Body of pancreas (tissue), 4 donors: ENCODE results near the gene UBR4. TPM values are rescaled to one million over a fixed set of nuclear protein-coding genes. Genes with fewer than 3 reads are reported as not detected.
A peak's percentile ranks its signal among the peaks of the same experiment; 100 is the strongest.

Experiments
- ATAC-seq: fragments of 150-250 bp; one replicate; pipeline ENCODE4 v1.9.1; 2016
- DNase-seq, 4 donors: peaks; one replicate each; pipeline ENCODE4 v3.0.0-alpha.2; 2019
- H3K27ac ChIP-seq, 4 donors: fragments of 200-600 bp; sonication (generic); 1 replicate in 3 of 4; 2 replicates in 1 of 4; pipeline versions ENCODE4 v1.5.1 to v1.6.1; 2016 to 2019; ENCODE audit warnings: mild to moderate bottlenecking in 1 of 4, mixed read lengths in 1 of 4, moderate library complexity in 1 of 4
- H3K27me3 ChIP-seq, 2 donors: fragments of 200-600 bp; sonication (generic); one replicate each; pipeline ENCODE4 v1.6.0; 2016; ENCODE audit warnings: mild to moderate bottlenecking in 1 of 2
- H3K36me3 ChIP-seq, 2 donors: fragments of 200-600 bp; sonication (generic); replicated peaks in 1 of 2; 2 replicates each; pipeline ENCODE4 v1.5.1; 2016; ENCODE audit warnings: low read depth in 2 of 2; ENCODE audit not compliant: insufficient read depth in 1 of 2
- H3K4me1 ChIP-seq: fragments of 200-600 bp; sonication (generic); one replicate; pipeline ENCODE4 v1.6.0; 2016
- H3K4me3 ChIP-seq, 2 donors: fragments of 200-600 bp; sonication (generic); 1 replicate in 1 of 2; 2 replicates in 1 of 2; pipeline ENCODE4 v1.5.1; 2016 to 2019
- H3K9me3 ChIP-seq, 3 donors: fragments of 200-600 bp; sonication (generic); 1 replicate in 2 of 3; 2 replicates in 1 of 3; pipeline ENCODE4 v1.5.1; 2016
- POLR2A ChIP-seq, 3 donors: fragments of 450-650 bp; IDR thresholded peaks; one replicate each; pipeline ENCODE4 v1.6.1; 2016; ENCODE audit warnings: antibody characterized with exemption in 3 of 3, mild to moderate bottlenecking in 2 of 3
- WGBS, 2 donors: methylation state at CpG; one replicate each; pipeline ENCODE4 v1.1.5; 2017; 5-methylcytosine and 5-hydroxymethylcytosine counted together
- intact Hi-C: fragments of 100-400 bp; cut with DNase I; formaldehyde crosslinking; loops from one replicate; pipeline ENCODE4 v1.15.1; 2023
- total RNA-seq, 2 donors: library from RNA; depleted of rRNA; stranded (reverse); fragments of >200 nt; gene quantifications; one replicate each; pipeline ENCODE4 v1.1.0, GENCODE V29; 2016
- TF ChIP-seq, protein P1 (sequence below), 7 experiments: fragments of 450-650 bp in 4 of 7; fragments of 200-600 bp in 3 of 7; sonication (generic) in 3 of 7; IDR thresholded peaks; one replicate each; pipeline ENCODE4 v1.5.1; 2016 to 2019; ENCODE audit warnings: antibody characterized with exemption in 7 of 7

The UBR4 gene
- total RNA-seq, 2 donors from 2014 or later = 84.4 to 87.4 TPM

DNA sequence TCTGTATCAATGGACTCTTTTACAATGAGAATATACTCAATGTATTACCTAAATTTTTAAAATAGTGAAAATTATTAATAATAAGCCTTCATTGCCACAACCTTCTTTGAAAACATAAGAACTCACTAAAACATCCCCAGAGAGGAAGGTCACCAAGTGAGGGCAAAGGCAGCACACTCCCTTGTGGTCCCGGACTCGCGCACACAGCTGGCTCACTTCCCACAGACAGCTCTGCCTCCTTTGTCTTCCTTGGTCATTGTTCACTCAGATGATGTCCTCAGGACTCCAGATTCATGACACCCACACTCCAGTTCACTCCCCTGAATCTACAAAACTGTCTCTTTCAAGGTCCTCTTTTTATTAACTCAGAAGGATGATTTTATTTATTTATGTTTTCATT lies 19.2 kb upstream of the UBR4 start:
- DNase-seq (no peak), ATAC-seq (no peak)
- Histone ChIP-seq H3K36me3 (peaks cover 4 to 21% of the 10 kb centered on the region in 2 donors), H3K27me3 (no peaks in the 10 kb centered on the region), H3K27ac (no peak overlapping the region), H3K4me1 (peaks cover 8% of the 10 kb centered on the region), H3K4me3 (no peak overlapping the region), H3K9me3 (no peaks in the 10 kb centered on the region)
- TF ChIP-seq, protein P1, sequence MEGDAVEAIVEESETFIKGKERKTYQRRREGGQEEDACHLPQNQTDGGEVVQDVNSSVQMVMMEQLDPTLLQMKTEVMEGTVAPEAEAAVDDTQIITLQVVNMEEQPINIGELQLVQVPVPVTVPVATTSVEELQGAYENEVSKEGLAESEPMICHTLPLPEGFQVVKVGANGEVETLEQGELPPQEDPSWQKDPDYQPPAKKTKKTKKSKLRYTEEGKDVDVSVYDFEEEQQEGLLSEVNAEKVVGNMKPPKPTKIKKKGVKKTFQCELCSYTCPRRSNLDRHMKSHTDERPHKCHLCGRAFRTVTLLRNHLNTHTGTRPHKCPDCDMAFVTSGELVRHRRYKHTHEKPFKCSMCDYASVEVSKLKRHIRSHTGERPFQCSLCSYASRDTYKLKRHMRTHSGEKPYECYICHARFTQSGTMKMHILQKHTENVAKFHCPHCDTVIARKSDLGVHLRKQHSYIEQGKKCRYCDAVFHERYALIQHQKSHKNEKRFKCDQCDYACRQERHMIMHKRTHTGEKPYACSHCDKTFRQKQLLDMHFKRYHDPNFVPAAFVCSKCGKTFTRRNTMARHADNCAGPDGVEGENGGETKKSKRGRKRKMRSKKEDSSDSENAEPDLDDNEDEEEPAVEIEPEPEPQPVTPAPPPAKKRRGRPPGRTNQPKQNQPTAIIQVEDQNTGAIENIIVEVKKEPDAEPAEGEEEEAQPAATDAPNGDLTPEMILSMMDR (IDR thresholded peaks at IDR 0.05) = no peak
- TF ChIP-seq POLR2A (IDR thresholded peaks at IDR 0.05) = no peak
- intact Hi-C loops = no loop called here
- WGBS, 2 donors = 52 to 65% methylated on average over 3 of the region's 3 CpGs

DNA sequence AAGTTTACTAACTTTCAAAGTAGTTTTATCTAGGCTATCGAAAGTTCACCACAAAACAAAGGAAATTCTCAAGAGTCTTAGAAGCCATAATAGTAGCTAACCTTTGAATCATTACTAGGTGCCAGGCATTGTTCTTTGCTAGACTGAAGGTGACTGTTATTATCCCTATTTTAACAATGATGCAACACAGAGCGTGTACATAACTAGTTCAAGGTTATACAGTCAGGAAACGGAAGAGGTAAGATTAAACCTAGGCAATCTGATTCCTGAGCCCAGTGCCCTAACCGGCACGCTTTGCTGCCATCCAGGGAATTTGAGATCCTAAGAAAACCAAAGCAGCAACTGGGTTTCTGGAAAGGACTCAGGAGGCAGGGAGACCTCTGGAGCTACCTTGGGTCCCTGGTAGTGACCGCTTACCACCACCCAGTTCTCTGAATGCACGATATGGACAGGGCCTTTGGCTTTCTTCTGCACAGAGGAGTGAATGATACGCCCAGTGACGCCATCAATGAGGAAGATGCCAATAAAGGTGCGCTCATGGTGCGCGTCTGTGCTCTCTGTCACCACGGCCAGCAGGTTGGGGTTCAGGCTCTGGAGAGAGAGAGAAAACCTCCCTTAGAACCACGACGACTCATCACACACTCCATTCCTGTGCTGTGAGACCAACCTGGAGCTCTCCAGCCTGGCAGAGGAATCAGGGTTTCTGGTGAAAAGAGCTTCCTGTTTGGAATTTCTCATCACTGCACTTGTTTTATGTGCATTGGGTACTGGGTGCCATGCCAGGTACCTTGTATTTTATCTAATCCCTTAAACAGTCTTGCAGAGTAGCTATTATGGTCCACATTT lies 13.1 kb upstream of the UBR4 start:
- peaks cover 0 to 19% of the 10 kb centered on the region in 2 donors for H3K36me3 ChIP-seq
- H3K27ac ChIP-seq = no peak overlapping the region
- H3K27me3 ChIP-seq = no peaks in the 10 kb centered on the region
- H3K4me1 ChIP-seq = peaks cover 3% of the 10 kb centered on the region
- ATAC-seq (peak; percentile 49), DNase-seq (no peak)
- TF ChIP-seq, protein P1 (IDR thresholded peaks at IDR 0.05) = no peak
- WGBS, 2 donors = 75 to 76% methylated on average over 13 to 15 of the region's 15 CpGs
- no peak overlapping the region for H3K4me3 ChIP-seq
- intact Hi-C loops = no loop called here
- H3K9me3 ChIP-seq = no peaks in the 10 kb centered on the region

DNA sequence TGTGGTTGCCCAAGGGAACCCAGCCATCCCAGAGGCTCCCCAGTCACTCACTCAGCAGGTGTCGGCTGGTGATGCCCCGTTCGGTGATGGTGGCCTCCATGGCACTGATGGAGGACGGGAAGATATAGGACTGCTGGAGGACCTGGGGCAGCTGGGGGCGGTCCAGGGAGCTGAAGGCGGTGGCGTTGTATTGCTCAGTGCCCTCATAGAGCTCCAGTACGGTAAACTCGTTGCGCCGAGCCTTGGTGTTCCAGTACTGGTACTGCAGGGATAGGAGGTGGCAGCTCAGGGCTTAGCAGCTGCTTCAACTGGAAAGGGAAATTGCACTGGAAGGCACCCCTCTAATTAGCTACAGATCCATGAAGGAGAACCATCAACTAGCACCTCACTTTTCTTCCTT lies 12.5 kb upstream of the UBR4 start:
- Histone ChIP-seq H3K27me3 (no peaks in the 10 kb centered on the region), H3K4me1 (peaks cover 3% of the 10 kb centered on the region), H3K4me3 (no peak overlapping the region), H3K9me3 (no peaks in the 10 kb centered on the region), H3K36me3 (peaks cover 0 to 19% of the 10 kb centered on the region in 2 donors), H3K27ac (no peak overlapping the region)
- no peak for DNase-seq
- no peak for TF ChIP-seq POLR2A (IDR thresholded peaks at IDR 0.05)
- TF ChIP-seq, protein P1 (IDR thresholded peaks at IDR 0.05) = no peak
- no peak for ATAC-seq
- WGBS, 2 donors = 95 to 97% methylated on average over 10 to 11 of the region's 11 CpGs
- intact Hi-C loops = no loop called here

DNA sequence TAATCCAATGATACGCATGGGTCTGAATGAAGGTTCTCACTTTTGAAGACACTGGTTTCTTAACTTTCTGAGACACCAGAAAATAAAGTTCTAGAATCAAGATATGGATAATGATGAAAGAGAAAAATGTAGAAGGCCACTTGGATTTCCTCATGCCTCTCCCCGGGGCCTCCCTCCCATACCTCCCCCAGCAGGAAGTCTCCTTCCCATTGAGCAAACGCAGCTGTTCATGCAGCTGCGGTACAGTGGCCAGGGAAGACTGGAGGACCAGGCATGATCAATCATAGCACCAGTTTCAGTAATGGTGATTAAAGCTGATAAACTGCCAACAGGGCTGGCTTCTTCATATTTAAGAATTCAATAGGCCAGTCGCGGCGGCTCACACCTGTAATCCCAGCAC lies 10.9 kb upstream of the UBR4 start:
- no peak for TF ChIP-seq POLR2A (IDR thresholded peaks at IDR 0.05)
- TF ChIP-seq, protein P1 (IDR thresholded peaks at IDR 0.05) = no peak
- ATAC-seq = no peak
- peak in 1 of 4 donors; percentile 7 for DNase-seq

More for the DNA sequence above, 10.9 kb upstream of the UBR4 start:
- H3K9me3 ChIP-seq = no peaks in the 10 kb centered on the region
- H3K27ac ChIP-seq = no peak overlapping the region
- 73 to 76% methylated on average over 7 of the region's 7 CpGs for WGBS, 2 donors
- intact Hi-C loops = no loop called here
- peaks cover 3% of the 10 kb centered on the region for H3K4me1 ChIP-seq
- H3K4me3 ChIP-seq = no peak overlapping the region
- peaks cover 0 to 15% of the 10 kb centered on the region in 2 donors for H3K36me3 ChIP-seq
- H3K27me3 ChIP-seq = no peaks in the 10 kb centered on the region
